HG03460 (cell line): ENCODE data around the gene PRKN.
"Not testable (repeated sequence)": the region's sequence is repeated elsewhere in the genome, so short reads cannot be mapped to it uniquely, and the experiment has no call there.

Source experiments
- ATAC-seq: cut with Tn5 transposase; IDR thresholded peaks from one replicate; pipeline ENCODE4 v1.9.1; 2021; ENCODE audit not compliant: unreplicated experiment

Gene PRKN

GRCh38 chr6:161940519-161940918, 787.0 kb downstream of the PRKN start:
- no peak for ATAC-seq

- no peak for ATAC-seq
These were observed 801.2 kb downstream of the PRKN start for GRCh38 chr6:161926324-161926723.

- ATAC-seq = no peak
These were observed 803.0 kb downstream of the PRKN start for GRCh38 chr6:161924516-161925116.

DNA sequence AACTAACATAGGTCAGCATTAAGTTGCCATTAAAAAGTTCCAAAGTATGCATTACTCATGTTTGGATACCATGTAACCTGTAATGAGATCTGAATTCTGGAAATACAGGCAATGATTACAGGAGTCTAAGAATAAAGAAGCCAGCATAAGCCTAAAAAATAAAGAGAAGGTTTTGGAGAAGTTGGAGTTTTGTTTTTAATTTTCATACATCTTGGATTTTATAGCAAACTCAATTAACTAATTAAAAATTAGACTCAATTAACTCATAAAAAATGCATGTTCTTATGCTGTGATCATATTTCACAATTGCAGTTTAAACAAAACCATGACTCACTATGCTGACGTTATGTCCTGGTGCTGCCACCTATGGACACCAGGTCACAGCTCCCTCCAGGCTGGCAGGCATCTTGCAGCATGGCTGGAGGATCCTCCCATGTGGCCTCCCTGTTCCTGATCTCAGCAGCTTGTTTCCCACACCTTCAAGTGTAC, 804.9 kb downstream of the PRKN start:
- ATAC-seq = no peak

DNA sequence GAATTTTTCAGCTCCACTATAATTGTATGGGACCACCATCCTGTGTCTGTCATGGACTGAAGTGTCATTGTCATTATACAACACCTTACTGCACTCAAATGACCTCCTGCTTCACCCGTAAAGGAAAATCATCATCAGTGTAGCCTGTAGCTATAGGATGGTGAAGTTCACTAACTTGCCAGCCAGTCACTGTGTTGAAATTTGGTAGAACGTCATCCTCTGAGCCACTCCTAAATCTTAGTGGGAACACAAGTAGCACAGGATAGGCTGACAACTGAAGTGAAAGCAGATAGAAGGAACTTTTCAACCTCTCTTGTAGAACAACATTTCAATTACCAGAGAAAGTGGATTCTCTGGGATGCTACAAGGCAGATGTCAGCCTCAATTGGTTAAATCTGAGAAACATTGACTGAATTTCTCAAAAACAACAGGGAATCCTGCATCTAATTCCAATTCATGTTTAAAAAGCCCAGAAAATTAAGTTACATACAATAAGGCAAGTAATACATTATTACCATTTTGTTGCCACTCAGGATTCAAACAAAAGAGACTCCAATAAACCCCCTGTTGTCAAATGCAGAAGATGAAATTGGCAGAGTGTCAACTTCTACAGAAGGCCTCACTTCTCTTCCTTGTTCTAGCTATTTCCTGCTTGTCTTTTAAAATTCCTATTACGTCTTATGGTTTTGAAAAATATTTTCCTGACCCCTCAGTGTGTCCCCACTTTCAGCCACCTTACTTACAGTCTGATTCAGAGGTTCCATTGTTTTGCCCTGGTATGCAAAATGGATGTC, 805.8 kb downstream of the PRKN start:
- no peak for ATAC-seq

- no peak for ATAC-seq
These were observed 807.9 kb downstream of the PRKN start for GRCh38 chr6:161919691-161920090.

GRCh38 chr6:161918628-161919205, 808.8 kb downstream of the PRKN start:
- ATAC-seq = no peak

DNA sequence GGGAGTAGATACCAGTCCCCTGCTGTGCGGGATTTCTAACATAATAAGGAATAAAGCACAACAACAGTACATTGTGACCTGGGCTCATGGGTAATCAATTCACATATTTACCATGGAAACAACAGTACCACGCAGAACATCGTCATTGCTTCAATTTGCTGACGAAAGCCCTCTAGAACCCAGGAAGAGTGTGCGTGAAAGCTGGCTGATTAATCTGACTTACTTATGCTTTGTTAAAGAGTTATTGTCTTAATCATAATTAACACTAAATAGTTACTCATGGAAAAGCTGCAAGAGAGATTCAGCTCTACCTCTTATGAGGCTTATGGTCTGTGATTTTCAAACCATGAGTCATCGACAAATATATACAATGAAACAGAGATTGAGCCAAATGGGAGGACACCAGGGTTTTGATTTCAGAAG, 809.4 kb downstream of the PRKN start:
- no peak for ATAC-seq

GRCh38 chr6:161917645-161918044, 809.9 kb downstream of the PRKN start:
- ATAC-seq = no peak

- ATAC-seq = no peak
These were observed 812.1 kb downstream of the PRKN start for GRCh38 chr6:161915456-161915964.

GRCh38 chr6:161908872-161909271, 818.7 kb downstream of the PRKN start:
- ATAC-seq = no peak

- no peak for ATAC-seq
These were observed 821.0 kb downstream of the PRKN start for GRCh38 chr6:161906571-161906970.

DNA sequence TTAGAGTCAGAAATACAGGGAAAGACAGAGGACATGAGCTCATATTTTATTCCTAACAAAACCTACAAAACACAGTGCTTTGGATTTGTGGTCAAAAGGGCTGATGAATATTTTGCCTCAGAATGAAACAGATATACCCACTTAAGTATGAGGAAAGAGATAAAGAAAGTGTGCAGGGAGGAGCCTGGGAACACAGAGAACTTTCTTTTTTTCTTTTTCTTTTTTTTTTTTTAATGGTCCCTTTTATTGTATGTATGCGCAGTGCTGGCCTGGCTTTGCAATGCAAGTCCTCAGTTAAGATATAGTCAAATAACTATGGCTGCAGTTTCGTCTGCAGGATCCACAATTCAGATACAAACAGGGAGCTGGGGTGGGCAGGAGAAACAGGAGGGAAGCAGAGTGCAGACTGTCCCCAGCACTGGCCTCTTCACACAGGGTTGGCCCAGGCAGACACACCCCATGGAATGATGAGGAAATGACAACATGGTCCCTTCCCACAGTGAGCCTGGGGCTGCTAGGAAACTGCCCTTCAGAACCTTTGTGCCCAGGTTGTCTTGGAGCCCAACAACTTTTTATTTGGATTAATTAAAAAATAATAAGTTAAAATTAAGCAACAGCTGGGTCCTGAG, 823.9 kb downstream of the PRKN start:
- ATAC-seq = no peak

- ATAC-seq = no peak
These were observed 825.7 kb downstream of the PRKN start for GRCh38 chr6:161901740-161902426.

GRCh38 chr6:161894436-161894835, 833.1 kb downstream of the PRKN start:
- ATAC-seq = no peak

DNA sequence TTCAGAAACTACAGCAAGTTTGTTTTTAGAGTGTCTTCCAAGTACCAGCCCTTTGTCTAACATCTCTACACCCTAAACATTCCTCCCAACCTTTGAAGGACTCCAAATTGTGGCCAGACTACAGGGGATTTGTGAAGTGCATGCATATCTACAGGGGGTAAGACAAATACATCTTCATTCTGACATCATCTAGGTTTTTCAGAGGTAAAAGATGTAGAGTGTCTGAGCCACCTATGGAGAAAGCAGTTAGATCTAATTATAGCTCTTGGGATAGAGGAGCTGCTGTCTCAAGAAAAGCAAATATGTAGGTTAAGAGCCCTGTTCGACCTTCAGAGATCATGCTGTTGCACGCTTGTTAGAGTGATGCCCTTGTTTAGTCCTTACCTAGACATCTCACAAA, 836.0 kb downstream of the PRKN start:
- no peak for ATAC-seq

GRCh38 chr6:161890832-161891297, 836.7 kb downstream of the PRKN start:
- no peak for ATAC-seq

DNA sequence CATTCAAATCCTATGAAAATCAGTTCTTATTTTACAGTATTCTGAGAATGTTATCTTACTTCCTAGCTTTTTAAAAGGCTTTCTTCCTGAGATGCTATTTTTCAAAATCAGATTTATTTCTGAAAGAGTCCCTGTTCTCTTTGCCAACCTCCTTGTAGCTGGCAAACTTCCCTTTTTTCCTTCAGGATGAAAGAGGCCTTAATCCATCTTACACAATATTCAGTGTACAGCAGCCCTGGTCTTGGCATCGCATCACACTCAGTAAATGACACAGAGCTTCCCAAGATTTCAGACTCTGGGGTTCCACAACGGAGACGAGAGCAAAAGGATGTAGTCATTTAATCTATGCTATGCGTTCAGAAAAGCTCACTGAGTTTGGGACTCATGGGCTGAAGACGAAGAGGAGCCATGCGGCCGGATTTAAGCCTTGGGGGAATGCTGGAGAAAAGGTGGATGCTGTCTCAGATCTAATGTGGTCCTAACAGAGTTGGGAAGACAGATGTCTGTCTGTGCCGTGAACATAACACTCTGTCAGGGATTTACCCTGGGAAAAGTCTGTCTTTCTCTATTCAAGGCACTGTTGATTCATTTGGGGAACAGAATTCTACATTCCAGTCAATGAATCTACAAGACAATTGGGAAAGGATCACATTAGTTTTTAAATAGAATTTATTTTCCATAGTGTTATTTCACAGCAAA, 837.3 kb downstream of the PRKN start:
- no peak for ATAC-seq

GRCh38 chr6:161889324-161889723, 838.2 kb downstream of the PRKN start:
- no peak for ATAC-seq

DNA sequence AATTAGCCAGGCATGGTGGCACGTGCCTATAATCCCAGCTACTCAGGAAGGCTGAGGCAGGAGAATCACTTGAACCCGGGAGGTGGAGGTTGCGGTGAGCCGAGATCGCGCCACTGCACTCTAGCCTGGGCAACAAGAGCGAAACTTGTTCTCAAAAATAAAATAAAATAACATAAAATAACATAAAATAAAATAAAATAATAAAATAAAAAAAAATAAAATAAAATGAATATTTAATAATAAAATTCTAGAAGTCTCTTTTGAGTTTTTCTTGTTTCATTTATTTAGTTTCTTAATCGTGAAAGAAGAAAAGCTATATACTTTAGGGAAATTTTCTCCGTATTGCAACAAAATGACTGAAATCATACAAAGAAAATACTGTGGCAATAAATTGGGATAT, 841.0 kb downstream of the PRKN start:
- ATAC-seq = not testable (repeated sequence)
